ENCODE measurements around the gene FABP3.

- TF ChIP-seq CTCF (IDR thresholded peaks at IDR 0.05) (no peak), POLR2AphosphoS5 (IDR thresholded peaks at IDR 0.05; ENCODE audit: insufficient read depth in 1 of 2, low read depth in 1 of 2) (no peak)
Measured at GRCh38 chr1:31418626-31419323, 45.9 kb upstream of the FABP3 start.
